WTC11 (cell line): ENCODE data around the gene MITF.

ENCODE experiments used
- AFF4 ChIP-seq: sonication (generic); formaldehyde crosslinking; IDR thresholded peaks from 2 replicates; pipeline ENCODE4 v1.8.1; 2023; ENCODE audit warnings: mild to moderate bottlenecking, missing genetic modification reagents, borderline replicate concordance
- ATF1 ChIP-seq: sonication (generic); formaldehyde crosslinking; IDR thresholded peaks from 2 replicates; pipeline ENCODE4 v1.8.1; 2023; ENCODE audit warnings: mild to moderate bottlenecking, moderate library complexity, missing genetic modification reagents
- NFE2L1 ChIP-seq: sonication (generic); formaldehyde crosslinking; IDR thresholded peaks from 2 replicates; pipeline ENCODE4 v1.8.1; 2023; ENCODE audit warnings: missing genetic modification reagents
- ZNF423 ChIP-seq: fragments of 250-450 bp; sonication (Bioruptor Pico); IDR thresholded peaks from 2 replicates; pipeline ENCODE4 v2.1.2; 2022; ENCODE audit warnings: mild to moderate bottlenecking, moderate library complexity

GRCh38 chr3:69907554-69907953 is 168.3 kb downstream of the MITF start:
- TF ChIP-seq ATF1 (CRISPR knock-in tag): no peak
- no peak for TF ChIP-seq AFF4 (CRISPR knock-in tag)
- no peak for TF ChIP-seq ZNF423 (CRISPR knock-in tag)
- TF ChIP-seq NFE2L1: no peak
